Endothelial cell (in vitro differentiated cells): ENCODE data around the gene COL16A1. TPM values are rescaled to one million over a fixed set of nuclear protein-coding genes. Genes with fewer than 3 reads are reported as not detected.

ENCODE experiments used
- DNase-seq: peaks from one replicate; pipeline ENCODE4 v3.0.0; 2021; ENCODE audit warnings: low spot score
- H3K27ac Mint-ChIP-seq: one replicate; pipeline ENCODE4 v1.8.0; 2021; ENCODE audit warnings: mixed read lengths, inconsistent platforms; ENCODE audit not compliant: unreplicated experiment
- H3K27me3 Mint-ChIP-seq: one replicate; pipeline ENCODE4 v1.8.0; 2021; ENCODE audit warnings: mild to moderate bottlenecking, moderate library complexity, mixed read lengths, inconsistent platforms; ENCODE audit not compliant: unreplicated experiment
- H3K36me3 Mint-ChIP-seq: one replicate; pipeline ENCODE4 v1.8.0; 2021; ENCODE audit warnings: mild to moderate bottlenecking, low read depth, mixed read lengths, inconsistent platforms; ENCODE audit not compliant: unreplicated experiment
- H3K4me1 Mint-ChIP-seq: one replicate; pipeline ENCODE4 v1.8.0; 2021; ENCODE audit warnings: mild to moderate bottlenecking, mixed read lengths, inconsistent platforms; ENCODE audit not compliant: unreplicated experiment
- H3K4me3 Mint-ChIP-seq: one replicate; pipeline ENCODE4 v1.8.0; 2021; ENCODE audit warnings: mild to moderate bottlenecking, mixed read lengths, inconsistent platforms; ENCODE audit not compliant: unreplicated experiment
- H3K9me3 Mint-ChIP-seq: one replicate; pipeline ENCODE4 v1.8.0; 2021; ENCODE audit warnings: mixed read lengths, inconsistent platforms; ENCODE audit not compliant: unreplicated experiment
- CTCF ChIP-seq: fragments of 200-600 bp; sonication (generic); IDR thresholded peaks from one replicate; pipeline ENCODE4 v1.5.0; 2021; ENCODE audit warnings: antibody characterized with exemption; ENCODE audit not compliant: unreplicated experiment
- total RNA-seq: library from RNA; stranded (reverse); fragmentation: NEBNext Ultra II Directional; extraction: Animal tissue kit (Norgen Biotek cat#: 25700); gene quantifications from one replicate; pipeline ENCODE4 v1.2.1, GENCODE V29; 2021; ENCODE audit not compliant: unreplicated experiment

Gene COL16A1
- total RNA-seq, 1 donor from 2014 or later, result 5.3 TPM

- no peak for TF ChIP-seq CTCF
- DNase-seq, result no peak
- Mint-ChIP-seq H3K36me3 (peaks cover 4% of the 10 kb centered on the region), H3K27me3 (peaks cover 11% of the 10 kb centered on the region), H3K9me3 (no peaks in the 10 kb centered on the region), H3K4me1 (peaks cover 15% of the 10 kb centered on the region), H3K4me3 (no peak overlapping the region), H3K27ac (no peak overlapping the region)
These were observed 36.6 kb downstream of the COL16A1 start for GRCh38 chr1:31667065-31667785.

- no peak for TF ChIP-seq CTCF
- peaks cover 11% of the 10 kb centered on the region for H3K27me3 Mint-ChIP-seq
- no peak overlapping the region for H3K27ac Mint-ChIP-seq
- H3K4me3 Mint-ChIP-seq, result no peak overlapping the region
- peaks cover 20% of the 10 kb centered on the region for H3K4me1 Mint-ChIP-seq
- peaks cover 4% of the 10 kb centered on the region for H3K36me3 Mint-ChIP-seq
- H3K9me3 Mint-ChIP-seq, result no peaks in the 10 kb centered on the region
- DNase-seq, result no peak
These were observed 37.4 kb downstream of the COL16A1 start for GRCh38 chr1:31666263-31666963.

- no peaks in the 10 kb centered on the region for H3K9me3 Mint-ChIP-seq
- H3K36me3 Mint-ChIP-seq, result peaks cover 4% of the 10 kb centered on the region
- H3K27ac Mint-ChIP-seq, result no peak overlapping the region
- DNase-seq, result no peak
- H3K4me3 Mint-ChIP-seq, result no peak overlapping the region
- peaks cover 7% of the 10 kb centered on the region for H3K27me3 Mint-ChIP-seq
- TF ChIP-seq CTCF, result no peak
- peaks cover 21% of the 10 kb centered on the region for H3K4me1 Mint-ChIP-seq
These were observed 38.5 kb downstream of the COL16A1 start for GRCh38 chr1:31665234-31665878.

DNA sequence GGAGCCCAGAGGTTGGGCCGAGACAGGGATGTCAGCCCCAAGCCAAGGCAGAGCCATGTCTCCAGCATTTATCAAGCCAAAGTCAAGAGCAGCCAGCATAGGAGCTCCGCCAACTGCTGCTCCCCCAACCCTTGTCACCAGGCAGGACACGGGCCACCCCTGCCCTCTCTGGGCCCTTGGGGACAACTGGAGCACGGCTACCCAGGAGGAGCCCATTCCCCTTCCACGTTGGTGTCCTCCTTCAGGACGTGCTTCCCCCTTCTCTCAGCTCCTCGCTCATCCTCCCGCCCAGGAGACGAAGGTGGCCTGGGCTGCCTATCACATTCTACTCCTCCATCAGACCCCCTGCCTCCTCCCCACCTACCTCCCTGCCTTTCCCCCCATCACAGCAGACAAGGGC lies 39.3 kb downstream of the COL16A1 start:
- Mint-ChIP-seq H3K4me1 (peaks cover 17% of the 10 kb centered on the region), H3K36me3 (peaks cover 4% of the 10 kb centered on the region), H3K27me3 (peaks cover 10% of the 10 kb centered on the region), H3K4me3 (no peak overlapping the region), H3K9me3 (no peaks in the 10 kb centered on the region), H3K27ac (no peak overlapping the region)
- DNase-seq, result no peak
- no peak for TF ChIP-seq CTCF
